Esophagus muscularis mucosa (tissue), 3 donors: ENCODE results near the gene RPL38.

Experiments used
- EP300 ChIP-seq: sonication (generic); formaldehyde crosslinking; IDR thresholded peaks from one replicate; pipeline ENCODE4 v1.6.1; 2017; ENCODE audit warnings: antibody characterized with exemption
- POLR2AphosphoS5 ChIP-seq, 2 donors: sonication (generic); formaldehyde crosslinking; IDR thresholded peaks; one replicate each; pipeline ENCODE4 v1.6.1; 2017; ENCODE audit warnings: antibody characterized with exemption in 2 of 2

DNA sequence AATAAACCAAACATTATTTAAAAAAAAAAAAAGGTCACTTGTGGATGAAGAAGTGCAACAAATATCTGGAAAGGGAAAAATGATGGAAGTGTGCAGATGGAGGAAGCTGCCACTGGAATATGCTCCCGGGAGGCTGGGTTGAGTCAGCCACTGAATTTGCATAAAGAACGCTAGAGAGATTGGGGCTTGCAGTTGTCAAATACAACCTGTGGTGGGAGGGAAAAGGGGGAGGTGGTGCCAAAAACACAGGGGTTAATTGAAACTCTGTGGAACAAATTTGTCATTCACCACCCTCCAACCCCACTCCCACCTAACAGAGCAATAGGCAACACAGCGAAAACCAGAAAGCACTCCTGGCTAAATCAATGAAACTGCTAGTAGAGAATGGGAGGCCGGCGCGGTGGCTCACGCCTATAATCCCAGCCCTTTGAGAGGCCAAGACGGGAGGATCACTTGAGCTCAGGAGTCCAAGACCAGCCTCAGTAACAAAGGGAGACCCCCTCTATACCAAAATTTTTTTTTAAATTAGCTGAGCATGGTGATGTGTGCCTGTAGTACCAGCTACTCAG lies 37.6 kb upstream of the RPL38 start:
- TF ChIP-seq POLR2AphosphoS5 (IDR thresholded peaks at IDR 0.05) (no peak), EP300 (no peak)
